ENCODE data around the gene AFAP1L1.
A peak's percentile ranks its signal among the peaks of the same experiment; 100 is the strongest.
"Not testable (repeated sequence)": the region's sequence is repeated elsewhere in the genome, so short reads cannot be mapped to it uniquely, and the experiment has no call there.

The AFAP1L1 gene

GRCh38 chr5:149271195-149271715, 404 bp upstream of the AFAP1L1 start:
- Mint-ChIP-seq H3K27me3 (ENCODE audit: low read depth) (peaks cover 52% of the 10 kb centered on the region), H3K36me3 (ENCODE audit: low read depth) (no peaks in the 10 kb centered on the region), H3K4me1 (ENCODE audit: low read depth) (peaks cover 6% of the 10 kb centered on the region), H3K4me3 (peak overlapping the region; percentile 44), H3K27ac (no peak overlapping the region), H3K9me3 (peaks cover 10% of the 10 kb centered on the region)
- DNase-seq (ENCODE audit: low spot score): no peak

- H3K27me3 Mint-ChIP-seq (ENCODE audit: low read depth): peaks cover 53% of the 10 kb centered on the region
- not testable (repeated sequence) for DNase-seq (ENCODE audit: low spot score); H3K4me1 Mint-ChIP-seq (ENCODE audit: low read depth); H3K27ac Mint-ChIP-seq; H3K9me3 Mint-ChIP-seq; H3K36me3 Mint-ChIP-seq (ENCODE audit: low read depth); H3K4me3 Mint-ChIP-seq
Observed at GRCh38 chr5:149272781-149273180, 1.1 kb downstream of the AFAP1L1 start.

DNA sequence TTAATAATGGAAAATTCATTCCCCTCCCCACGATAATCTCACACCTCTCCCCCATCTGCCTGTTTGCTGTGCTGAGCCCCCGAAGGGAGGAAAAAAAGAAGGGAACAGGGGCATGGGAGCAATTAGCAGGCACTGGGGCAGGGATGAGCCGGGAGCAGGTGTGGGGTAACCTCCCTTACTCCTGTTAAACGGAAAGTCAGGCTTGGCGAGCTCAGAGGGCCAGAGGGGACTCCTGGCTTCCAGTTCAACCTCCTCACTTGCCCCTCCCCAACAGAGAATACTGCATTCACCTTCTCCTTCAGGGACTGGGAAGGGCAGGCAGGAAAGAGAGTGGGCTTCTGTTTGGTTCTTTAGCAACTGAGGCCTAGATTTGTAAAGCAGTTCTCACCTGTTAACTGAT, 1.6 kb downstream of the AFAP1L1 start:
- Mint-ChIP-seq H3K36me3 (ENCODE audit: low read depth) (no peaks in the 10 kb centered on the region), H3K27ac (no peak overlapping the region), H3K27me3 (ENCODE audit: low read depth) (peaks cover 54% of the 10 kb centered on the region), H3K4me3 (no peak overlapping the region), H3K9me3 (peaks cover 10% of the 10 kb centered on the region), H3K4me1 (ENCODE audit: low read depth) (peaks cover 6% of the 10 kb centered on the region)
- no peak for DNase-seq (ENCODE audit: low spot score)

GRCh38 chr5:149273950-149274349, 2.3 kb downstream of the AFAP1L1 start:
- Mint-ChIP-seq H3K4me1 (ENCODE audit: low read depth) (peaks cover 6% of the 10 kb centered on the region), H3K27me3 (ENCODE audit: low read depth) (peaks cover 57% of the 10 kb centered on the region), H3K9me3 (peaks cover 3% of the 10 kb centered on the region), H3K27ac (no peak overlapping the region), H3K36me3 (ENCODE audit: low read depth) (no peaks in the 10 kb centered on the region), H3K4me3 (no peak overlapping the region)
- DNase-seq (ENCODE audit: low spot score): no peak

- H3K27me3 Mint-ChIP-seq (ENCODE audit: low read depth): peaks cover 58% of the 10 kb centered on the region
- H3K4me1 Mint-ChIP-seq (ENCODE audit: low read depth): peaks cover 6% of the 10 kb centered on the region
- no peak overlapping the region for H3K27ac Mint-ChIP-seq
- DNase-seq (ENCODE audit: low spot score): no peak
- no peaks in the 10 kb centered on the region for H3K9me3 Mint-ChIP-seq
- H3K4me3 Mint-ChIP-seq: no peak overlapping the region
- no peaks in the 10 kb centered on the region for H3K36me3 Mint-ChIP-seq (ENCODE audit: low read depth)
Observed at GRCh38 chr5:149274939-149275338, 3.3 kb downstream of the AFAP1L1 start.

DNA sequence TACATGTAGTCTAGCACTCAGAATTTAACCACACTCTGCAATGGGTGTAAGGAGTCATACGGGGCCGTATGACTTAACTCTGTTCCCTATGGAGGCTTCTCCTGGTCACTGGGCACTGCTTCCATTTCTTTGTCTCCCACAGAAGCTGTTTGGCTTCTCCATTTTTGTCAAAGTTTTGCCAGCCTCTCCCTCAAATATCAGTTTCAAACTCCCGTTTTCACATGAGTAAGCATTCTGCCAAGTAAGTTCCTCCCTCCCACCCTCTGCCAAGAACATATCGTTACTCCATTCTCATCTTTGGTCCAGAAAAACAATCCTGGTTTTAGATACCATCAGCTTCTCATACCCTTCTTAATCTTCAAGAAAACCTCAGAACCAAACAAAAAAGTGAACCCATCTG, 6.1 kb downstream of the AFAP1L1 start:
- Mint-ChIP-seq H3K9me3 (no peaks in the 10 kb centered on the region), H3K4me3 (no peak overlapping the region), H3K27me3 (ENCODE audit: low read depth) (peaks cover 39% of the 10 kb centered on the region), H3K27ac (no peak overlapping the region), H3K4me1 (ENCODE audit: low read depth) (no peaks in the 10 kb centered on the region), H3K36me3 (ENCODE audit: low read depth) (no peaks in the 10 kb centered on the region)
- DNase-seq (ENCODE audit: low spot score): no peak

DNA sequence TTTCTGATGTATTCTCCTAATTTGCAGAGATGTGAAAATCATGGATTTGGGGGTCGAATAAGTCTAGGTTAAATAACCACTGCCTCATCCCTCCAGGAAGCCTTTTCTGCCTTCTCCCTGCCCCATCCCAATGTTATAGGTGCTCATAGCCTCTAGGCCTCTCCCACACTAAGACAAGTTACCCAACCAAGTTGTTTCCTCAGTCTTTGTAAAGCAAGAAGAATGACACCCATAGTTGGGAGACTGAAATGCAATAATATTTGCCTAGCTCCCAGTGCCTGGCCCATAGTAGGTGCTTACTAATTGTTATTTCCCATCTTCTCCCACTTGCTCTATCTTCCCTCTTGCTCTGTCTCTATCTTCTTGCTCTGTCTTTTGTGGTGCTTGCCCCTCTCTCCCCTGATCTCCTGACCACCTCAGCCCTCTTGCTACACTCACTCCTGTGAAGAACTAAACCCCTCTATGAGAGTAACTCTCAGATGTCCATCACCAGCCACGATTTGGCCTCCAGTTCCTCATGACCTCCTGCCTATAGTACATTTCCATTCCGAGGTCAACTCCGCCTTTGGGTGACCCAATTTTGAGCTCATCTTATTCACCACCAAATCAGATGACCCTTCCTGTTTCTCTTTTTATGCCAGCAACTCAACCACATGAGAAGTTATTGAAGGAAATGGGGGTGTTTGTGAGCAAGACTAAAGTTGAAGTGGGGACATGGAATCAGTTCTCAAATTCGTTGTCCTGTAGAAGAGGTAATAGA, 7.0 kb downstream of the AFAP1L1 start:
- Mint-ChIP-seq H3K27ac (no peak overlapping the region), H3K9me3 (no peaks in the 10 kb centered on the region), H3K4me3 (no peak overlapping the region), H3K36me3 (ENCODE audit: low read depth) (no peaks in the 10 kb centered on the region), H3K4me1 (ENCODE audit: low read depth) (no peaks in the 10 kb centered on the region), H3K27me3 (ENCODE audit: low read depth) (peaks cover 32% of the 10 kb centered on the region)
- DNase-seq (ENCODE audit: low spot score): no peak

DNA sequence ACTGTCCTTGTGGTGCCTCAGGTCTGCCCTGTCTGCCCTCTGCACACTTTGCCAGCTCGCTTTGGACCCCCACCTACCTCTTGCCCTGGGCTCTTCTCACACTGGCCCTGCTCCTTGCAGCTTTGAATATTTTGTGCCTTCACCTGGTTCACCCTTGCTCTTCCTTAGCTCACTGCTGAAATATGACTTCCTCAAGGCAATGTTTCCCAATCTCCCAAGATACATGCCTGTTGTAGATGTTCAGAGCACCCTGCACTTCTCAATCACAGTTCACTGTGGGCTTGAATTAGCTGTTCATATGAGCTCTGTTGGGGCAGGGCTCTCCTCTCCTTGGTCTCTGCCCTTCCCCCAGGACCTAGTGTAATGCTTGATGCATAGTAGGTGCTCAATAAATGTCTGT, 8.0 kb downstream of the AFAP1L1 start:
- Mint-ChIP-seq H3K9me3 (no peaks in the 10 kb centered on the region), H3K4me1 (ENCODE audit: low read depth) (no peaks in the 10 kb centered on the region), H3K36me3 (ENCODE audit: low read depth) (no peaks in the 10 kb centered on the region), H3K27me3 (ENCODE audit: low read depth) (peaks cover 30% of the 10 kb centered on the region), H3K4me3 (no peak overlapping the region), H3K27ac (no peak overlapping the region)
- no peak for DNase-seq (ENCODE audit: low spot score)

DNA sequence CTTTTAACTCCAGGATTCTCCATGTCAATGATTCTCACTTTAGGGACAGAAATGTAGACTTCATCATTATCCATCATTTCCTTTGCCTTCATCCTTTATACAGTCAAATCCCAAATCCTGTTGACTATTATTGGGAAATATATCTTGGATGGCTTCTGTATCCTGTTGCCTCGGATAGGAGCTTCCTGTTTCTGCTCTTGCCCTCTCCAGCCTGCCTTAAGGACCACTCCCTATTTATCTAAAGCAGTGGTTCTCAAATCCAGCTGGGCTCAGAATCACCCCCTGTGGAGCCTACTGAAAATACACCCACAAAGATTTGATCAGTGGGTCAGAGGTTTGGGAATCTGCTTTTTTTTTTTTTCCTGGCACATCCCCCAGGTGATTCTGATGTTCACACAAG, 8.5 kb downstream of the AFAP1L1 start:
- H3K27ac Mint-ChIP-seq: no peak overlapping the region

DNA sequence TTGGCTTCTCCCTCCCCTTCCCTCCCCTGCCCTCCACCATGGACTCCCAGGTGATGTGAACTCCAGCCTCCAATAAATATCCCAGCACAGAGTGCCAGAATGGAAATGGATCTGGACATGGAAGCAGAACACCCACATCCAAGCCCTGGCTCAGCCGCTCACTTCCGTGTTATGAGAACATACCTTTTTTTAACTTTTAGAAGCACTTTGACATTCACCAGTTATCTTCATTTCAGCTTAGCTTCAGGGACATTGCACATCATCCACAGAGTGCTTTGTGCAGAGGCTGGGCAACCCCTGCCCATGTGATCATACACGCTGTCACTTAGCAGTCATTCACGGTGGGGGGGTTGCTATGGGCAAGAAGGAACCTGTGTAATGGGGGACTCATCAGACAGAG, 9.1 kb downstream of the AFAP1L1 start:
- H3K4me1 Mint-ChIP-seq (ENCODE audit: low read depth): no peaks in the 10 kb centered on the region
- DNase-seq (ENCODE audit: low spot score): no peak
- H3K36me3 Mint-ChIP-seq (ENCODE audit: low read depth): no peaks in the 10 kb centered on the region
- H3K9me3 Mint-ChIP-seq: no peaks in the 10 kb centered on the region
- H3K27ac Mint-ChIP-seq: no peak overlapping the region
- H3K27me3 Mint-ChIP-seq (ENCODE audit: low read depth): peaks cover 26% of the 10 kb centered on the region
- no peak overlapping the region for H3K4me3 Mint-ChIP-seq

More for the DNA sequence above, 8.5 kb downstream of the AFAP1L1 start:
- no peak overlapping the region for H3K4me3 Mint-ChIP-seq
- H3K27me3 Mint-ChIP-seq (ENCODE audit: low read depth): peaks cover 29% of the 10 kb centered on the region
- no peak for DNase-seq (ENCODE audit: low spot score)
- no peaks in the 10 kb centered on the region for H3K36me3 Mint-ChIP-seq (ENCODE audit: low read depth)
- H3K4me1 Mint-ChIP-seq (ENCODE audit: low read depth): no peaks in the 10 kb centered on the region
- no peaks in the 10 kb centered on the region for H3K9me3 Mint-ChIP-seq

- Mint-ChIP-seq H3K4me1 (ENCODE audit: low read depth) (no peaks in the 10 kb centered on the region), H3K36me3 (ENCODE audit: low read depth) (no peaks in the 10 kb centered on the region), H3K27ac (no peak overlapping the region), H3K9me3 (no peaks in the 10 kb centered on the region), H3K27me3 (ENCODE audit: low read depth) (peaks cover 25% of the 10 kb centered on the region), H3K4me3 (no peak overlapping the region)
- no peak for DNase-seq (ENCODE audit: low spot score)
Observed at GRCh38 chr5:149282027-149282965, 10.6 kb downstream of the AFAP1L1 start.

DNA sequence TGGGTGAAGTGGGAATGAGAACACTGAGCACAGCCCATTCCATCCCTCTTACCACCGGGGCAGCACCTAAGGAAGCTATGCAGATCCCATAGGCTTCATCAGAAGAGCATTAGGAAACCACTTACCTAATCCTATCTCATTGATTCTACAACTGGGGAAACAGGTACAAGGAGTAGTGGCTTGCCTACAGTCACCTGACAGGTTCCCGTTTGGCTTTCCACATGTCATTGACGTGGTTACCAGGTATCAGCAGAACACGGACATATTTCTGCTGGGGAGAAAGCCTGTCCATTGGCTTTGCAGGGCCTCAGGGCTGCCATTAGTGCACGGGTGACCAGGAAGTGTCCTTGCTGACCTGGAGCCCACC, 11.3 kb downstream of the AFAP1L1 start:
- H3K27me3 Mint-ChIP-seq (ENCODE audit: low read depth): peaks cover 22% of the 10 kb centered on the region
- H3K27ac Mint-ChIP-seq: no peak overlapping the region
- H3K9me3 Mint-ChIP-seq: no peaks in the 10 kb centered on the region
- no peaks in the 10 kb centered on the region for H3K4me1 Mint-ChIP-seq (ENCODE audit: low read depth)
- no peaks in the 10 kb centered on the region for H3K36me3 Mint-ChIP-seq (ENCODE audit: low read depth)
- no peak for DNase-seq (ENCODE audit: low spot score)
- H3K4me3 Mint-ChIP-seq: no peak overlapping the region

GRCh38 chr5:149283626-149284480, 12.2 kb downstream of the AFAP1L1 start:
- Mint-ChIP-seq H3K27me3 (ENCODE audit: low read depth) (peaks cover 13% of the 10 kb centered on the region), H3K4me3 (no peak overlapping the region), H3K9me3 (no peaks in the 10 kb centered on the region), H3K27ac (no peak overlapping the region), H3K4me1 (ENCODE audit: low read depth) (no peaks in the 10 kb centered on the region), H3K36me3 (ENCODE audit: low read depth) (no peaks in the 10 kb centered on the region)
- no peak for DNase-seq (ENCODE audit: low spot score)

Data from T-helper 2 cell treated with Interferon-gamma antibody and Interleukin-4, amounts not matched to agents 5 μg/mL and 100 μg/mL, for 36 hours (primary cell).